T-helper 1 cell treated with Interleukin-12 subunit alpha and Interleukin-12 subunit beta and Interleukin-4 antibody, amounts not matched to agents 30 ng/mL and 1 ng/mL, for 36 hours (primary cell): ENCODE data around the gene SECISBP2. TPM values are rescaled to one million over a fixed set of nuclear protein-coding genes. Genes with fewer than 3 reads are reported as not detected.

Experiments
- intact Hi-C: fragments of 100-400 bp; cut with micrococcal nuclease; formaldehyde crosslinking; loops from one replicate; pipeline ENCODE4 v1.15.1; 2024
- total RNA-seq: library from RNA; stranded (reverse); gene quantifications from 2 replicates; pipeline ENCODE4 v1.2.3, GENCODE V29; 2022

The SECISBP2 gene
- total RNA-seq, 1 donor from 2014 or later: 51.4 TPM

GRCh38 chr9:89362647-89363310 lies 44.5 kb downstream of the SECISBP2 start:
- intact Hi-C loops: no loop called here

DNA sequence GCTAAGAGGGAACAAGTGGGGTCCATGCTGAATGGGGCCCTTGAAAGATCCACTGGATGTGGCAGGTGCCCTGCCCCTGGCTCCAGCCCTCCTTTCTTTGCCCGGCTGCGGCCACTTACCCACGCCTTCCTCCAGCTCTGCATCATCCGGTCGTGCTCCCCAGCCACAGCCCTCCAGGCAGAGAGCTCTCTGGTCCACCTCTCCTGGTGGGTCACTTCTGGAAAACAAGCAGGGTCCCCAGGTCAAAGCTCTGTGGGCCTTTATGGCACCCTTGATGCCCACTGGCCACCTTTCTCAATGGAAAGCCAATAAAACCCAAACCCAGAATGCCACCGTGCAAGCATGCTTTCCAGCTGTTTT lies 45.0 kb downstream of the SECISBP2 start:
- intact Hi-C loops: no loop called here

DNA sequence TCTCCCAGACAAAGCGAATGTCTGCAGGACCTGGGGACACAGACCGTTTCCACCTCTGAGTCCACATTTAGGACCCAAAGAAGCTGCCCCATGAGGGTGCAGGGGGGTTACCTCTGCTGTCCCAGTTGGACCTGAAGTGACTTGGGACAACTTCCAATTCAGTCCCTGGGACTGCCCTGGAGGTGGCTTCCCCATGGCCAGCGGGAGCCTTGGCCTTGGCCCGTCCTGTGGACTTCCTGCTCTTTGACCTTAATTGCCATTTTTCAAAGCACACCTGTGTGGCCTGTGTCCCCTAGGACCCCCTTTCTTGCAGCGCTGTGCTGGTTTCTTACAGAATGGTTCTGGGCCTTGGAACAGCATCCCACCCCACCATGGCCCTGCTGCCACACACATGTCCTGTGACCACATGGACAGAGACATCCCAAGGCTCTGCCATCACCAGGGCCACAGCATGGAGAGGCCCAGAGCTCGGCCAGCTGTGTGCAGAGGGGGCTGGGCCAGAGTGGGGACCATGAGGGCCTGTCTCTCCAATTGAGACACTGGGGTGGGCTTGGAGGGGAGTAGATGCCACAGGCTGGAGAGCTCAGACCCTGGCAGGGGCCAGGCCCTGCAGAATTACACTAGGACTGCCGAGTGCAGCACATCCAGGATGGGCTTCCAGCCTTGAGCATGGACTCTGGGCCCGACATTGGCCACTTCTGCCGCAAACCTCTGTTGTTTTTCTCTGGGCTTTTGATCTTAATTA lies 45.8 kb downstream of the SECISBP2 start:
- intact Hi-C loops: no loop called here

DNA sequence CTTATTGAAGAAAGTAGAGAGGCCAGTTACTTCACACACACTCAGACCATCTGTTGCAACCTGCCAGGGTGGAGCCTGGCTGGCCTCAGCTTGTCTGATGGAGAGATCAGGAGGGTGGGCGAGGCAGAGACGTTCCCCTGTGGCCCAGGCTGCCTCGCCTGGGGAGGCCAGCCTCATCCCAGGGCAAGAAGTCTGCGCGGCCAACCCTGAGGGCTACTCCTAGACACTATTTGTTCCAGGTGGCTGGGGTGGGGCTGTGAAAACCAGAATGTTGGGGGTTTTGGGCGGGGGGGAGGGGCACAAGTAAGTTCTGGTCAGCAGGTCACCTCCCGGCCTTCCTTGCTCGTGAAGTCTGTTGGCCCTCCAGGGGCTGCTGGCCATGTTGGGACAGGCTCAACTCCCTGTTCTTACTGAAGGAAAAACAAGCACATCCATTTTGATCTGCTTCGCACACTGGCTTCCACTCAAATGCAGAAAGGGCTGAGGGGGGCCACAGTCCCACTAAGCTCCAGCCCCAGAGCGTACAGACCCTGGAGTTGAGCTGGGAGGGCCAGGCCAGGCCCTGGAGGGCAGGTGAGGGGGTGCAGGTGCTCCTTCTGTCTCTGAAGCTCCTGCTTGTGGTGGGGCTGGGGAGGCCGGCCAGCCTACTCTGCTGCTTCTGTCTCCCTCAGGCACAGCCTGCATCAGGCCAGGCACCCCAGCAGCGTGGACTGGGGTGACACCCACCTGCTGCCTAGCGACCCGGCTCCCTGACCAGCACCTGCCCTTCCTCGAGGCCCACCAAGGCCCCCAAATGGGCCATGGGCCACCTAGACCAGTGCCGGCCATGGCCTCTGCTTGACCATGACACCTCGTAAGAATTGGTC lies 46.6 kb downstream of the SECISBP2 start:
- intact Hi-C loops: no loop called here

DNA sequence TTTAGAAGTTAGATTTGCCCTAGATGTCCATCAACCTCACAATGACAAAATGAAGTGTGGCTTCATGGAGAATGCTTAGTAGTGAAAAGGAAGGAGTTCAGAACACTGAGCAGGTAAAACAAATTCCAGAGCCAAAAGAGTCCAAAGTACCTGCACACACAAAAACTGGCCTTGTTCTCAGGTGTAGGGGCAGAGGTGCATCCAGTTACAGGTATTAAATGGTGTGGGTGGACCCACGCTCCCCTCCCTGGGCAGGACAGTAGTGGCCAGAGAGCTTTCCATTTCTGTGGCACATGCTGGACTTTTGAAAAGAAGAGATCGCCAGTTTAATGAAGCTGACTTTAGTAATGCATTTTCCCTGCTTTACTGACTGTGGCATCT lies 47.2 kb downstream of the SECISBP2 start:
- intact Hi-C loops: no loop called here

- intact Hi-C loops: no loop called here
Observed at GRCh38 chr9:89366711-89367110, 48.4 kb downstream of the SECISBP2 start.

GRCh38 chr9:89367281-89367680 lies 49.0 kb downstream of the SECISBP2 start:
- intact Hi-C loops: no loop called here

- intact Hi-C loops: no loop called here
Observed at GRCh38 chr9:89367726-89368437, 49.6 kb downstream of the SECISBP2 start.

GRCh38 chr9:89368550-89368949 lies 50.2 kb downstream of the SECISBP2 start:
- intact Hi-C loops: no loop called here

GRCh38 chr9:89368978-89369377 lies 50.7 kb downstream of the SECISBP2 start:
- intact Hi-C loops: no loop called here

GRCh38 chr9:89370593-89370992 lies 52.3 kb downstream of the SECISBP2 start:
- intact Hi-C loops: no loop called here

GRCh38 chr9:89371791-89372190 lies 53.5 kb downstream of the SECISBP2 start:
- intact Hi-C loops: loop anchor here (1.0 to 2.0 kb wide), 2 partner anchors 37 to 52 kb away; no protein-coding TSS in a partner anchor

- intact Hi-C loops: loop anchor here (1.0 to 2.0 kb wide), 2 partner anchors 36 to 53 kb away; no protein-coding TSS in a partner anchor
Observed at GRCh38 chr9:89372230-89372816, 54.0 kb downstream of the SECISBP2 start.

DNA sequence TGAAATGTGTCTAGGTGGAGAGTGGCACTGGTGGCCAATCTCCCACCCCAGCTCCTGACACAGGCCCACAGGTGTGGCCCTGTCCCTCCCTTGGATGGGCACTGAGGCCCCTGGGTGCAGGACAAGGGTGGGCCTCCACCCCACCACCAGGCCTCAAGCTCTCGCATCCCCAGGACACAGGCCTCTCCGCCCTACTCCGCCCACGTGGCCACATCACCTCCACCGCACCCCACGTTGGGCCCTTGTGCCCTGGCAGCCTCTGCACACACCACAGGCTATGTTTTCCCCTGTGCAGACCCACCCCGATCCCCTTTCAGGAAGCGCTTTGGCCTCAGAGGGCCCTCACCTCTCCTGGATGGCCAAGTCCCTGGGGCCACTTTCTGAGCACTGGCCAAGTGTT lies 54.7 kb downstream of the SECISBP2 start:
- intact Hi-C loops: loop anchor here (1.0 to 2.0 kb wide), 2 partner anchors 36 to 54 kb away; no protein-coding TSS in a partner anchor

- intact Hi-C loops: loop anchor here (2.0 kb wide), 1 partner anchor 13 kb away; no protein-coding TSS in a partner anchor
Observed at GRCh38 chr9:89374176-89374575, 55.9 kb downstream of the SECISBP2 start.

GRCh38 chr9:89375191-89375760 lies 57.0 kb downstream of the SECISBP2 start:
- intact Hi-C loops: loop anchor here (2.0 kb wide), 1 partner anchor 14 kb away; no protein-coding TSS in a partner anchor

DNA sequence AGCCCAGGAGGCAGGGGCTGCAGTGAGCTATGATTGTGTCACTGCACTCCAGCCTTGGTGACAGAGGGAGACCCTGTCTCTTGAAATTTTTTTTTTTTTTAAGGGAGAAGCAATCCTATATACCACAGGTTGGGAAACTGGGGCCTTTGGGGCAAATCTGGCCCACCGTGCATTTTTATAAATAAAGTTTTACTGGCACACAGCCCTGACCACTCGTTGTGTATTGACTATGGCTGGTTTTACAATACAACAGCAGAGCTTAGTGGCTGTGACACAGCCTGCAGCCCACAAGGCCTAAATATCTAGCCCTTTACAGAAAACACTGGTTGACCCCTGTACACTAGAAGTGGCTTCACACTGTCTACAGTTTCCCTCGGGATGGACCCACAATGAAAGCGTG lies 58.0 kb downstream of the SECISBP2 start:
- intact Hi-C loops: no loop called here

GRCh38 chr9:89376741-89377351 lies 58.5 kb downstream of the SECISBP2 start:
- intact Hi-C loops: no loop called here

DNA sequence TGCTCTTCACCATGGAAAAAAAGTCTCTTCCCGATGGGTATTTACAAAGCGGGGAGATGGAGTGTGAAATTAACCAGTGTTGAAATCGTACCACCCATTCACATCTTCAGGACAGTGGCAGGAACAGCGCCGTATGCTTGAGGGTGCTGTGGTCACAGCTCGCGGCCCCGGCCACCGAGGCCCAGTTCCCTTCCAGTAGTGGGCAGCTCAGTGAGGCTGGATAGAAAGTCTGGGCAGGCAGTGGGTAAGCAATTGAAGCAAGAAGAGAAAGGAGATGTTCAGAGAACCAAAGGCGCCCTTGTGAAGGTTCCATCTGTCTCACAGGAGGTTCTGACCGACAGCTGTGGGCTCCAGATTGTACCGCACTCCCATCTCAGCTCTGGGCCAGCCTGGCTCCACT lies 59.1 kb downstream of the SECISBP2 start:
- intact Hi-C loops: no loop called here

GRCh38 chr9:89378541-89378940 lies 60.2 kb downstream of the SECISBP2 start:
- intact Hi-C loops: no loop called here
